ENCODE measurements around the gene CYSRT1.

Gene CYSRT1

GRCh38 chr9:137272241-137273094, 47.5 kb downstream of the CYSRT1 start:
- TF ChIP-seq CTCF (IDR thresholded peaks at IDR 0.05; ENCODE audit: extremely low read depth, missing control alignments) = no peak
- no peak for DNase-seq (ENCODE audit: low spot score)

DNA sequence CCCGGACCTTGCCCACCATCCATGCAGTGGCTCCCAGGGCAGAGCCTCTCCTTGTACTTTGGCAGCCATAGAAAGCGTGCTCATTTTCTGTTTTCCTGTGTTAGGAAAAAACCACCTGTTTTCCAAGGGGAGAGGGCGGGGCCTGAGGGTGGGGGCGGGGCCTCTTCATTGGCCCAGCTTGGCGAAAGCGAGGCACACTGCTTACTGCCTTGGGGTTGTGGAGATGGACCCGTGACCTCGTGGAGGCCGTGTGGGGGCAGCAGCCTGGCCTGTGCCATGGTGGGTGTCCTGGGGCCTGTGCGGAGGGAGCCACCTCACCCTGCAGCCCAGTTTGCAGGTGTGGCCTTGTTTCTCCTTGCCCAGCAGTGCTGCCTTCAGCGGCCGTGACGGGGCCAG, 48.1 kb downstream of the CYSRT1 start:
- DNase-seq (ENCODE audit: low spot score) = no peak
- no peak for TF ChIP-seq CTCF (IDR thresholded peaks at IDR 0.05; ENCODE audit: extremely low read depth, missing control alignments)

DNA sequence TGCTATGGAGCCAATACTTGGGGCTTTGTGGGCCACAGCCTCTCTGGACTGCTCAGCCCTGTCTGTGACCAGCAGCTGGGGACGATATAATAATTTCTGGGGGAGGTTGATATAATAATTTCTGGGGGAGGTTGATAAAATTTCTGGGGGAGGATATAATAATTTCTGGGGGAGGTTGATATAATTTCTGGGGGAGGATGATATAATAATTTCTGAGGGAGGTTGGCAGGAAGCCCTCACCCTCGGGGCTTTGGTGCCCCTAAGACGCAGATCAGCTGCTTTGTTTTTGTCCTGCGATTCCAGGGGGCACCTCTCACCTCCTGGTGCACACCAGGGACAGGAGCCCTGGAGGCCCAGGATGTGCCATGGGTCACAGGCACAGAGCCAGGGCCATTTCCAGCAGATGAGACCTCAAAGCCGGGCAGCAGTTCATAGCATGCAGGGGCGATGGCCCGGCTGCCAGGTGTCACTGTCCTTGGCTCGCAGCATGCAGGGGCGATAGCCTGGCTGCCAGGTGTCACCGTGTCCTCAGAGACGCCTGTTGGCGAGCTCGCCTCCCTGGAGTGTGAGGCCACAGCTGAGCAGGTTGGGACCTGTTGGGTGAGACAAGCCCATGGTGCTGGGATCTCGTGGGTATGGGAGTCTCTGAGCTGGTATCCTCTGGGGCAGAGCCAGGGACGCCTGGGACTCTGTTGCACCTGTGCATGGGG, 48.8 kb downstream of the CYSRT1 start:
- DNase-seq (ENCODE audit: low spot score) = no peak

GRCh38 chr9:137275203-137275587, 50.2 kb downstream of the CYSRT1 start:
- no peak for TF ChIP-seq CTCF (IDR thresholded peaks at IDR 0.05; ENCODE audit: extremely low read depth, missing control alignments)
- DNase-seq (ENCODE audit: low spot score) = no peak

More for the DNA sequence above, 48.8 kb downstream of the CYSRT1 start:
- TF ChIP-seq CTCF (IDR thresholded peaks at IDR 0.05; ENCODE audit: extremely low read depth, missing control alignments) = no peak

All from GM20000 (cell line).